ENCODE measurements around the gene SLC7A10. TPM values are rescaled to one million over a fixed set of nuclear protein-coding genes. Genes with fewer than 3 reads are reported as not detected.

Gene SLC7A10
- total RNA-seq, 1 experiment from 2014 or later: not detected

DNA sequence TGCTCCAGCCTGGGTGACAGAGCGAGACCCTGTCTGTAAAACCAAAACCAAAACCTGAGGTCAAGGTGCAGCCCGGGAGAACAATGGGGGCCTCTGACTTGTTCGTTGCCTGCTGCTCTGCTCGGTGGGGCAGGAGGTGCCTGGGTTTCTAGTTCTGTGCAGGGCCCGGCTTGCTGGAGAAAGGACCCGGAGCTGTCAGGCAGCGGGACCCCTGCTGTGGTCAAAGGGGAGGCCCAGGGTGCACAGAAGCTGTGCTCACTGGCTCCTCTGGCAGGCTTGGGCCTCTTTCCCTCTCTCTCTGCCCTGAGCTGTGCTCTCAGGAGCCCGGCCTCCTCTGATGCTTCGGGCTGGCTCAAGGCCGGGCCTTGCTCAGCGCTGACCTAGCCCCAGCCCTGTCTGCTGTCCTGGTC lies 28.1 kb downstream of the SLC7A10 start:
- ChIA-PET CTCF (interaction anchor here (0.8 to 3.9 kb wide), 8 partner anchors 13 to 233 kb away, joined by 3 to 16 read pairs (median 3); no protein-coding TSS in a partner anchor), POLR2A (interaction anchor here (1.8 kb wide), 1 partner anchor 20 kb away, joined by 10 read pairs; no protein-coding TSS in a partner anchor)
- intact Hi-C loops (cut with micrococcal nuclease): no loop called here
- BruUV-seq (replicated peaks): no TSS peak
- DNase-seq (ENCODE audit: unreplicated experiment): no peak
- no peak overlapping the region for H3K4me3 Mint-ChIP-seq (ENCODE audit: unreplicated experiment)
- H3K36me3 Mint-ChIP-seq (ENCODE audit: insufficient read depth, unreplicated experiment): no peaks in the 10 kb centered on the region
- H3K27ac Mint-ChIP-seq (ENCODE audit: low read depth, unreplicated experiment): no peak overlapping the region
- no peaks in the 10 kb centered on the region for H3K27me3 Mint-ChIP-seq (ENCODE audit: insufficient read depth, unreplicated experiment)
- no peaks in the 10 kb centered on the region for H3K9me3 Mint-ChIP-seq (ENCODE audit: unreplicated experiment)
- no peaks in the 10 kb centered on the region for H3K4me1 Mint-ChIP-seq (ENCODE audit: insufficient read depth, unreplicated experiment)
- TF ChIP-seq, protein P1, sequence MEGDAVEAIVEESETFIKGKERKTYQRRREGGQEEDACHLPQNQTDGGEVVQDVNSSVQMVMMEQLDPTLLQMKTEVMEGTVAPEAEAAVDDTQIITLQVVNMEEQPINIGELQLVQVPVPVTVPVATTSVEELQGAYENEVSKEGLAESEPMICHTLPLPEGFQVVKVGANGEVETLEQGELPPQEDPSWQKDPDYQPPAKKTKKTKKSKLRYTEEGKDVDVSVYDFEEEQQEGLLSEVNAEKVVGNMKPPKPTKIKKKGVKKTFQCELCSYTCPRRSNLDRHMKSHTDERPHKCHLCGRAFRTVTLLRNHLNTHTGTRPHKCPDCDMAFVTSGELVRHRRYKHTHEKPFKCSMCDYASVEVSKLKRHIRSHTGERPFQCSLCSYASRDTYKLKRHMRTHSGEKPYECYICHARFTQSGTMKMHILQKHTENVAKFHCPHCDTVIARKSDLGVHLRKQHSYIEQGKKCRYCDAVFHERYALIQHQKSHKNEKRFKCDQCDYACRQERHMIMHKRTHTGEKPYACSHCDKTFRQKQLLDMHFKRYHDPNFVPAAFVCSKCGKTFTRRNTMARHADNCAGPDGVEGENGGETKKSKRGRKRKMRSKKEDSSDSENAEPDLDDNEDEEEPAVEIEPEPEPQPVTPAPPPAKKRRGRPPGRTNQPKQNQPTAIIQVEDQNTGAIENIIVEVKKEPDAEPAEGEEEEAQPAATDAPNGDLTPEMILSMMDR (IDR thresholded peaks at IDR 0.05; ENCODE audit: unreplicated experiment): no peak

DNA sequence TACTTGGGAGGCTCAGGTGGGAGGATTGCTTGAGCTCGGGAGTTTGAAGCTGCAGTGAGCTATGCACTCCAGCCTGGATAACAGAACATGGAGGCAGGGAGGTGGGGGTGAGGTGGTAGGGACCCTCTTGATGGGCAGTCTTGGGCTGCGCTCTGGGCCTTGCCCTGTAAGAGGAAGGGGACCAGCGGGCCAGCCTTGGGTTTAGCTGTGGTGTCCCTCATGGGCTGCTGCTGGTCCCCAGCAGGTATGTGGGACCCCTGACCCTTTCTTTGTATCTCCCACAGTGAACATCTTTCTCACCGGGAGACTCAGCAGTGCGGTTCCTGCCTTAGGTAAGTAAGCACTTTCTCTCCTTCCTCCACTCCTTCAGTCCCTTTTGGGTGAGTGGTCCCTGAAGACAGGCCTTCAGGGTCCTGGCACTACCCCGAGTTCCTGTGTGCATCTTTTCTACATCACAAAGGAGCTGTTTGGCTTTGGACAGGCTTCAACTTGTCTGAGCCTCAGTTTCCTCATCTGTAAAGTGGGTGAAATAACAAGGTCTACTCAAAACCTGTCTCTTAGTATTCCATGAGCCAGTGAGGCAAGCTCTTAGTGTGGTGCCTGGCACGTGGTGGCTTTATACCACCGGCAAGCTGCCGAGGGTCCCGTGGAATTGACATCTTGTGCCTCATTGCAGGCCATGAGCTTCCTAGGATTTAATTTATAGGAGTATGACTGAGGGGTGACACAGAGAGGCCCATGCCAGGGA lies 29.0 kb downstream of the SLC7A10 start:
- BruUV-seq (replicated peaks): no TSS peak
- intact Hi-C loops (cut with micrococcal nuclease): no loop called here
- Mint-ChIP-seq H3K36me3 (ENCODE audit: insufficient read depth, unreplicated experiment) (no peaks in the 10 kb centered on the region), H3K27me3 (ENCODE audit: insufficient read depth, unreplicated experiment) (no peaks in the 10 kb centered on the region), H3K4me3 (ENCODE audit: unreplicated experiment) (no peak overlapping the region), H3K27ac (ENCODE audit: low read depth, unreplicated experiment) (no peak overlapping the region), H3K4me1 (ENCODE audit: insufficient read depth, unreplicated experiment) (no peaks in the 10 kb centered on the region), H3K9me3 (ENCODE audit: unreplicated experiment) (no peaks in the 10 kb centered on the region)
- ChIA-PET POLR2A (interaction anchor here (1.8 to 4.9 kb wide), 2 partner anchors 19 kb away, joined by 10 to 18 read pairs; no protein-coding TSS in a partner anchor), CTCF (interaction anchor here (1.0 to 3.9 kb wide), 7 partner anchors 12 to 72 kb away, joined by 3 to 16 read pairs (median 4); no protein-coding TSS in a partner anchor)
- no peak for DNase-seq (ENCODE audit: unreplicated experiment)
- TF ChIP-seq, protein P1 (IDR thresholded peaks at IDR 0.05; ENCODE audit: unreplicated experiment): no peak

DNA sequence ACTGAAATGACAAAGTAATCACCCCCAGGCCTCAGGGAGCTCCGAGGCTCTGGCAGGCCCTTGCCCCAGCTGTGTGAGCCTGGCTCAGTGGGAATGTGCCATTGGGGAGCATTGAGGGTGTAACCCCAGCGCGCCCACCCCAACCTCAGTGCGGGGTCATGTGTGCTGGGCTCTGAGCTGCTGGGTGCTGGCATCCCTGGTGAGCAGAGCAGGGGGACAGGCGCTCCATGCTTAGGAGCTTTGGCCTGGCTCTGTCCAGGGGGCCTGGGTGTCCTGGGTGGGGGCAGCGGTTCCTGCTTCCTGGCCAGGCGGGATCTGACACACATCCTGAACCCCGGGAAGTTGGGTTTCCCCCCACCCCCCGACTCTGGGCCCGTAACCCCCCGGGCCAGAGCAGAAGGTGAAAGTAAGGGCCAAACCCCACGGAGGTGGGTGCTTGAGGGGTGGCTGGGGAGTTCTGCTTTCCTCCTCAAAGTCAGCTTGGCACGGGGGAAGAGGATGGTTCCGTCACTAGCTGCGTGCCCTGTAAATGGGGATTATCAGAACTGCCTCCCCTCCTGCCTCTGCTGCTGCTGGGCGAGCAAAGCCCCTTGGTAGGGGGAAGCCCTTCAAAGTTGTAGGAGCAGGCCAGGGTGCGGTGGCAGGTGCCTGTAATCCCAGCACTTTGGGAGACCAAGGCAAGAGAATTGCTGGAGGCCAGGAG lies 29.9 kb downstream of the SLC7A10 start:
- H3K4me3 Mint-ChIP-seq (ENCODE audit: unreplicated experiment): peak overlapping the region; percentile 72
- BruUV-seq (replicated peaks): no TSS peak
- no peaks in the 10 kb centered on the region for H3K36me3 Mint-ChIP-seq (ENCODE audit: insufficient read depth, unreplicated experiment)
- POLR2A ChIA-PET: interaction anchor here (0.8 to 4.9 kb wide), 2 partner anchors 19 to 181 kb away, joined by 3 to 18 read pairs; no protein-coding TSS in a partner anchor
- H3K4me1 Mint-ChIP-seq (ENCODE audit: insufficient read depth, unreplicated experiment): no peaks in the 10 kb centered on the region
- CTCF ChIA-PET: interaction anchor here (0.6 to 3.9 kb wide), 4 partner anchors 12 to 271 kb away, joined by 3 to 16 read pairs (median 6); no protein-coding TSS in a partner anchor
- peak overlapping the region; percentile 31 for H3K27ac Mint-ChIP-seq (ENCODE audit: low read depth, unreplicated experiment)
- peaks cover 6% of the 10 kb centered on the region for H3K27me3 Mint-ChIP-seq (ENCODE audit: insufficient read depth, unreplicated experiment)
- intact Hi-C loops (cut with micrococcal nuclease): no loop called here
- no peak for DNase-seq (ENCODE audit: unreplicated experiment)
- TF ChIP-seq, protein P1 (IDR thresholded peaks at IDR 0.05; ENCODE audit: unreplicated experiment): no peak
- no peaks in the 10 kb centered on the region for H3K9me3 Mint-ChIP-seq (ENCODE audit: unreplicated experiment)
